ENCODE data around the gene STARD13. TPM values are rescaled to one million over a fixed set of nuclear protein-coding genes. Genes with fewer than 3 reads are reported as not detected.

Gene STARD13
- total RNA-seq, 1 experiment from 2014 or later: 2.1 TPM

DNA sequence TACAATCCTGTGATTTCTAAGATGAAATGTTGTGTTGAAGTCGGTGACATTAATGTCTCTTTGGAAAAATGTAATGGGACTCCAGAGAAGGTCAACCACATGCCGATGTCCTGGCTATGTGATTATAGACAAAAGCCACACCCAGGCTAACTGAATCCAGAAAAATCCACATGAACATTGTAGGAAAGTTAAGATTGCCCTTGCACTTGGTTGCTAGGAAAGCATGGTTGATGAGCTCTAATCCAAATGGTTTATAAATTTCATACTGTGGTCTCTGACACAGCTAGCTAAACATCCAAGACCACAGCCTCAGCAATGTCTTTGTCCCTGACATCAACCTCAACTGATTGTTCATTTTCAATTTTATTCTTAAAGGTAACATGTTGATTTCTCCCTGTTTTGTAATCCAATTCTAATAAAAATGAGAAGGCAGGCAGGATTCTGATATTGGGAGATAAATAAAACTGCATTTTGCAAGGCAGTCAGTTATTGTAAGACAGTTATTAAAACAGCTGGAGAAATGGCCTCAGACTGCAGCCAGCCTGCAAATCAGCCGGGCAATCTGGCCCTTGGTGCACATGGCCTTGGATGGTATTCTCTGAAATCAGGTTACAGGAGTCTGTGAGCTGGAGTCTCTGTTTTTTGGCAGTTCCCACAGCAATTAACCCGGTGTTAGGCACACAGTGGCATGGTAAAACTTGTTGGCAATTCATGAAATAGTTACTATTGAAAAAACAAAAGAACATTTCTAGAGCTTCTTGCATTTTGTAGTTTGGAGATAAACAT, 93.9 kb downstream of the STARD13 start:
- H3K27ac Mint-ChIP-seq: no peak overlapping the region; a peak in 1 of 7 replicates
- peaks cover 7% of the 10 kb centered on the region; the same call in 1 of the 2 replicates for H3K4me1 ChIP-seq (ENCODE audit: insufficient read depth, low read length)
- no peak overlapping the region for H2BK15ac ChIP-seq (ENCODE audit: low read depth, low read length)
- H2BK5ac ChIP-seq (ENCODE audit: insufficient read length, low read length): no peak overlapping the region
- no CpG with 5 or more reads among the region's 4 CpGs for WGBS (ENCODE audit: extremely low coverage, insufficient read length, low lambda C conversion rate)
- no peaks in the 10 kb centered on the region for H4K20me1 ChIP-seq (ENCODE audit: control insufficient read depth, insufficient read depth, insufficient read length)
- H3K9me3 ChIP-seq (ENCODE audit: control insufficient read depth, low read depth, low read length): no peaks in the 10 kb centered on the region
- H2BK120ac ChIP-seq (ENCODE audit: low read depth, low read length, poor library complexity, severe bottlenecking): no peak overlapping the region
- H3K36me3 Mint-ChIP-seq (ENCODE audit: insufficient read depth in 1 of 3, low read depth in 3 of 3): no peaks in the 10 kb centered on the region
- H3K27me3 Mint-ChIP-seq (ENCODE audit: low read depth): no peaks in the 10 kb centered on the region; the same call in 1 of the 2 replicates
- H2BK20ac ChIP-seq (ENCODE audit: low read depth, low read length, poor library complexity, severe bottlenecking): no peak overlapping the region
- H3K23me2 ChIP-seq (ENCODE audit: insufficient read length, low read depth, low read length, poor library complexity, severe bottlenecking): no peaks in the 10 kb centered on the region
- H2AFZ ChIP-seq (ENCODE audit: low read length): no peak overlapping the region
- no peak overlapping the region for H2BK12ac ChIP-seq (ENCODE audit: insufficient read length, low read depth, low read length)
- H3K79me1 ChIP-seq (ENCODE audit: insufficient read depth, low read depth, low read length, poor library complexity, severe bottlenecking): no peaks in the 10 kb centered on the region
- H3K79me2 ChIP-seq (ENCODE audit: insufficient read depth, low read length): no peaks in the 10 kb centered on the region
- H3K14ac ChIP-seq (ENCODE audit: insufficient read depth, low read length): no peak overlapping the region
- no peak overlapping the region for H4K5ac ChIP-seq (ENCODE audit: insufficient read length, low read depth, low read length)
- H2AK5ac ChIP-seq (ENCODE audit: insufficient read length, low read length): no peak overlapping the region
- no peak overlapping the region for H3K18ac ChIP-seq (ENCODE audit: insufficient read length, low read depth, low read length)
- no peak overlapping the region for H4K91ac ChIP-seq (ENCODE audit: insufficient read length, low read depth, low read length)
- no peaks in the 10 kb centered on the region; a peak in 1 of 5 replicates for H3K9me3 Mint-ChIP-seq
- DNase-seq: no peak
- no peak overlapping the region for H3K4ac ChIP-seq (ENCODE audit: low read depth, low read length)
- H3K27me3 ChIP-seq (ENCODE audit: insufficient read depth, low read length): no peaks in the 10 kb centered on the region
- TF ChIP-seq, protein P1, sequence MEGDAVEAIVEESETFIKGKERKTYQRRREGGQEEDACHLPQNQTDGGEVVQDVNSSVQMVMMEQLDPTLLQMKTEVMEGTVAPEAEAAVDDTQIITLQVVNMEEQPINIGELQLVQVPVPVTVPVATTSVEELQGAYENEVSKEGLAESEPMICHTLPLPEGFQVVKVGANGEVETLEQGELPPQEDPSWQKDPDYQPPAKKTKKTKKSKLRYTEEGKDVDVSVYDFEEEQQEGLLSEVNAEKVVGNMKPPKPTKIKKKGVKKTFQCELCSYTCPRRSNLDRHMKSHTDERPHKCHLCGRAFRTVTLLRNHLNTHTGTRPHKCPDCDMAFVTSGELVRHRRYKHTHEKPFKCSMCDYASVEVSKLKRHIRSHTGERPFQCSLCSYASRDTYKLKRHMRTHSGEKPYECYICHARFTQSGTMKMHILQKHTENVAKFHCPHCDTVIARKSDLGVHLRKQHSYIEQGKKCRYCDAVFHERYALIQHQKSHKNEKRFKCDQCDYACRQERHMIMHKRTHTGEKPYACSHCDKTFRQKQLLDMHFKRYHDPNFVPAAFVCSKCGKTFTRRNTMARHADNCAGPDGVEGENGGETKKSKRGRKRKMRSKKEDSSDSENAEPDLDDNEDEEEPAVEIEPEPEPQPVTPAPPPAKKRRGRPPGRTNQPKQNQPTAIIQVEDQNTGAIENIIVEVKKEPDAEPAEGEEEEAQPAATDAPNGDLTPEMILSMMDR (conservative IDR thresholded peaks at IDR 0.05): no peak
- no peak overlapping the region for H3K23ac ChIP-seq (ENCODE audit: insufficient read length, low read depth, low read length)
- peaks cover 18 to 27% of the 10 kb centered on the region in 2 experiments for H3K4me1 Mint-ChIP-seq
- H3K9ac ChIP-seq (ENCODE audit: extremely low read depth, insufficient read length, low read length): no peak overlapping the region
- no peak overlapping the region for H3K4me3 Mint-ChIP-seq
- H3K4me2 ChIP-seq (ENCODE audit: insufficient read depth, insufficient read length, low read length): no peak overlapping the region
- H4K8ac ChIP-seq (replicated peaks; ENCODE audit: insufficient read length, low read depth, low read length): no peak overlapping the region
- no peak overlapping the region for H3K56ac ChIP-seq (ENCODE audit: insufficient read length, low read depth, low read length)
- H3K27ac ChIP-seq (ENCODE audit: insufficient read length, low read depth, low read length): no peak overlapping the region
- H3T11ph ChIP-seq (ENCODE audit: low read length): no peak overlapping the region

Measured in H9 (cell line).